Omental fat pad (tissue), 4 donors: Measurements from ENCODE around the gene SRBD1. TPM values are rescaled to one million over a fixed set of nuclear protein-coding genes. Genes with fewer than 3 reads are reported as not detected.

Source experiments
- ATAC-seq: fragments of 150-250 bp; one replicate; pipeline ENCODE4 v1.9.1; 2016; ENCODE audit warnings: mild to moderate bottlenecking, moderate library complexity; ENCODE audit not compliant: low FRiP score
- DNase-seq: peaks from one replicate; pipeline ENCODE4 v3.0.0-alpha.2; 2019; ENCODE audit warnings: low spot score
- CTCF ChIP-seq, 3 donors: fragments of 450-650 bp; IDR thresholded peaks; one replicate each; pipeline ENCODE4 v1.5.1; 2016 to 2017; ENCODE audit warnings: antibody characterized with exemption in 3 of 3, mild to moderate bottlenecking in 3 of 3, moderate library complexity in 2 of 3
- total RNA-seq, 4 donors: library from RNA; depleted of rRNA; stranded (reverse); fragments of >200 nt; gene quantifications; one replicate each; pipeline ENCODE4 v1.1.0, GENCODE V29; 2016

The SRBD1 gene
- total RNA-seq, 4 donors from 2014 or later: 10.3 to 36.4 (median 14.1) TPM

GRCh38 chr2:45570671-45571334, 40.3 kb downstream of the SRBD1 start:
- DNase-seq: no peak
- no peak for TF ChIP-seq CTCF (IDR thresholded peaks at IDR 0.05)
- no peak for ATAC-seq

GRCh38 chr2:45568935-45569334, 42.1 kb downstream of the SRBD1 start:
- TF ChIP-seq CTCF (IDR thresholded peaks at IDR 0.05): no peak
- no peak for DNase-seq
- ATAC-seq: no peak

- DNase-seq: no peak
- no peak for TF ChIP-seq CTCF (IDR thresholded peaks at IDR 0.05)
- ATAC-seq: no peak
Measured at GRCh38 chr2:45567974-45568789, 42.9 kb downstream of the SRBD1 start.

- TF ChIP-seq CTCF (IDR thresholded peaks at IDR 0.05): no peak
- ATAC-seq (no peak), DNase-seq (no peak)
Measured at GRCh38 chr2:45567288-45567963, 43.6 kb downstream of the SRBD1 start.

- DNase-seq (no peak), ATAC-seq (no peak)
- no peak for TF ChIP-seq CTCF (IDR thresholded peaks at IDR 0.05)
Measured at GRCh38 chr2:45559436-45559835, 51.6 kb downstream of the SRBD1 start.

GRCh38 chr2:45554742-45555140, 56.3 kb downstream of the SRBD1 start:
- no peak for TF ChIP-seq CTCF (IDR thresholded peaks at IDR 0.05)
- ATAC-seq: no peak
- DNase-seq: no peak
